ENCODE results near the gene MTUS2. TPM values are rescaled to one million over a fixed set of nuclear protein-coding genes. Genes with fewer than 3 reads are reported as not detected.

Gene MTUS2
- total RNA-seq, 1 experiment from 2014 or later = 0.35 TPM

DNA sequence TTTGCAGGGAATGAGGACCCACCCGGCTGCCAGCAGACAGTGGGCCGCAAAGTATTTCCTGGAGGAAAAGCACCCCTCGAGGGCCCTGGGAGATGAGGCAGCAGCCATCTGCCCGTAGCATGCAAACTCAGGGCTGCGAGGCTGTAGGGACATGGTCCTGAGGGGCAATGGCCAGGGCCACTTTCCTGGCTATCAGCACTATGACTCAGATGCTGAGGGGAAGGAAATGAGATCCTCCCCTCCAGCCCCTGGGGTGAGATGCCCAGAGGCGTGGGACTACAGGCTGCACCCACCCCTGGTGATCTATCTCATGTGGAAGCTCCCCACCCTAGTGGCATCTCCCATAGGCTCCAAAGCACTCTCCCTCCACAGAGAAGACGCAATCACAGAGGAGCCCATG lies 695.2 kb downstream of the MTUS2 start:
- Histone ChIP-seq H3K27me3 (ENCODE audit: insufficient read depth, low read length) (no peaks in the 10 kb centered on the region), H3K4ac (ENCODE audit: low read depth, low read length) (no peak overlapping the region), H3K56ac (ENCODE audit: insufficient read length, low read depth, low read length) (no peak overlapping the region), H3T11ph (ENCODE audit: low read length) (no peak overlapping the region), H2AFZ (ENCODE audit: low read length) (no peak overlapping the region), H4K8ac (replicated peaks; ENCODE audit: insufficient read length, low read depth, low read length) (no peak overlapping the region), H2BK5ac (ENCODE audit: insufficient read length, low read length) (no peak overlapping the region), H4K5ac (ENCODE audit: insufficient read length, low read depth, low read length) (no peak overlapping the region), H3K23ac (ENCODE audit: insufficient read length, low read depth, low read length) (no peak overlapping the region), H4K91ac (ENCODE audit: insufficient read length, low read depth, low read length) (no peak overlapping the region), H4K20me1 (ENCODE audit: control insufficient read depth, insufficient read depth, insufficient read length) (peaks cover 3% of the 10 kb centered on the region), H2BK15ac (ENCODE audit: low read depth, low read length) (no peak overlapping the region), H2BK12ac (ENCODE audit: insufficient read length, low read depth, low read length) (no peak overlapping the region), H3K14ac (ENCODE audit: insufficient read depth, low read length) (no peak overlapping the region; the same call in 1 of the 2 replicates), H3K4me2 (ENCODE audit: insufficient read depth, insufficient read length, low read length) (no peak overlapping the region), H2BK20ac (ENCODE audit: low read depth, low read length, poor library complexity, severe bottlenecking) (no peak overlapping the region), H3K79me1 (ENCODE audit: insufficient read depth, low read depth, low read length, poor library complexity, severe bottlenecking) (no peaks in the 10 kb centered on the region), H2BK120ac (ENCODE audit: low read depth, low read length, poor library complexity, severe bottlenecking) (no peak overlapping the region), H3K9me3 (ENCODE audit: control insufficient read depth, low read depth, low read length) (no peaks in the 10 kb centered on the region), H3K27ac (ENCODE audit: insufficient read length, low read depth, low read length) (no peak overlapping the region), H3K9ac (ENCODE audit: extremely low read depth, insufficient read length, low read length) (no peak overlapping the region), H3K23me2 (ENCODE audit: insufficient read length, low read depth, low read length, poor library complexity, severe bottlenecking) (no peaks in the 10 kb centered on the region), H2AK5ac (ENCODE audit: insufficient read length, low read length) (no peak overlapping the region), H3K79me2 (ENCODE audit: insufficient read depth, low read length) (no peaks in the 10 kb centered on the region), H3K18ac (ENCODE audit: insufficient read length, low read depth, low read length) (no peak overlapping the region), H3K4me1 (ENCODE audit: insufficient read depth, low read length) (no peaks in the 10 kb centered on the region)
- Mint-ChIP-seq H3K9me3 (no peaks in the 10 kb centered on the region), H3K27ac (no peak overlapping the region), H3K36me3 (ENCODE audit: insufficient read depth in 1 of 3, low read depth in 3 of 3) (peaks cover 45 to 91% (median 73%) of the 10 kb centered on the region in 3 experiments; a peak in 6 of 7 replicates), H3K4me1 (peaks cover 0 to 2% of the 10 kb centered on the region in 2 experiments; a peak in 1 of 4 replicates), H3K4me3 (no peak overlapping the region), H3K27me3 (ENCODE audit: low read depth) (no peaks in the 10 kb centered on the region)
- TF ChIP-seq, protein P1, sequence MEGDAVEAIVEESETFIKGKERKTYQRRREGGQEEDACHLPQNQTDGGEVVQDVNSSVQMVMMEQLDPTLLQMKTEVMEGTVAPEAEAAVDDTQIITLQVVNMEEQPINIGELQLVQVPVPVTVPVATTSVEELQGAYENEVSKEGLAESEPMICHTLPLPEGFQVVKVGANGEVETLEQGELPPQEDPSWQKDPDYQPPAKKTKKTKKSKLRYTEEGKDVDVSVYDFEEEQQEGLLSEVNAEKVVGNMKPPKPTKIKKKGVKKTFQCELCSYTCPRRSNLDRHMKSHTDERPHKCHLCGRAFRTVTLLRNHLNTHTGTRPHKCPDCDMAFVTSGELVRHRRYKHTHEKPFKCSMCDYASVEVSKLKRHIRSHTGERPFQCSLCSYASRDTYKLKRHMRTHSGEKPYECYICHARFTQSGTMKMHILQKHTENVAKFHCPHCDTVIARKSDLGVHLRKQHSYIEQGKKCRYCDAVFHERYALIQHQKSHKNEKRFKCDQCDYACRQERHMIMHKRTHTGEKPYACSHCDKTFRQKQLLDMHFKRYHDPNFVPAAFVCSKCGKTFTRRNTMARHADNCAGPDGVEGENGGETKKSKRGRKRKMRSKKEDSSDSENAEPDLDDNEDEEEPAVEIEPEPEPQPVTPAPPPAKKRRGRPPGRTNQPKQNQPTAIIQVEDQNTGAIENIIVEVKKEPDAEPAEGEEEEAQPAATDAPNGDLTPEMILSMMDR (conservative IDR thresholded peaks at IDR 0.05) = no peak
- WGBS (ENCODE audit: extremely low coverage, insufficient read length, low lambda C conversion rate) = no CpG with 5 or more reads among the region's 7 CpGs
- no peak for DNase-seq

All from H9 (cell line).